ENCODE measurements around the gene TEX22. TPM values are rescaled to one million over a fixed set of nuclear protein-coding genes. Genes with fewer than 3 reads are reported as not detected.

The TEX22 gene
- total and polyA plus RNA-seq, 8 donors: 0.96 to 3.0 (median 1.5) TPM

GRCh38 chr14:105367116-105368031 lies 31.0 kb upstream of the TEX22 start:
- no peaks in the 10 kb centered on the region for H3K27me3 ChIP-seq
- H3K27ac ChIP-seq: no peak overlapping the region
- ATAC-seq: no peak
- H3K4me1 ChIP-seq: no peaks in the 10 kb centered on the region
- peaks cover 0 to 32% of the 10 kb centered on the region in 2 donors for H3K36me3 ChIP-seq
- no peak for TF ChIP-seq CTCF (IDR thresholded peaks at IDR 0.05)
- H3K9me3 ChIP-seq: no peaks in the 10 kb centered on the region
- H3K4me3 ChIP-seq: no peak overlapping the region
- intact Hi-C loops (cut with DNase I): no loop called here
- DNase-seq: peak in 1 of 4 donors; percentile 73

- ATAC-seq (no peak), DNase-seq (peak in 1 of 4 donors; percentile 65)
- intact Hi-C loops (cut with DNase I): no loop called here
- H3K9me3 ChIP-seq: no peaks in the 10 kb centered on the region
- TF ChIP-seq CTCF (IDR thresholded peaks at IDR 0.05): no peak
- no peaks in the 10 kb centered on the region for H3K4me1 ChIP-seq
- H3K36me3 ChIP-seq: peaks cover 0 to 32% of the 10 kb centered on the region in 2 donors
- no peaks in the 10 kb centered on the region for H3K27me3 ChIP-seq
- no peak overlapping the region for H3K27ac ChIP-seq
- H3K4me3 ChIP-seq: no peak overlapping the region
These were observed 30.3 kb upstream of the TEX22 start for GRCh38 chr14:105368032-105368417.

GRCh38 chr14:105368426-105368825 lies 29.9 kb upstream of the TEX22 start:
- no peak for ATAC-seq
- no peak overlapping the region for H3K27ac ChIP-seq
- no peak for TF ChIP-seq CTCF (IDR thresholded peaks at IDR 0.05)
- H3K4me1 ChIP-seq: no peaks in the 10 kb centered on the region
- intact Hi-C loops (cut with DNase I): no loop called here
- H3K4me3 ChIP-seq: no peak overlapping the region
- no peaks in the 10 kb centered on the region for H3K27me3 ChIP-seq
- DNase-seq: no peak
- H3K9me3 ChIP-seq: no peaks in the 10 kb centered on the region
- peaks cover 0 to 32% of the 10 kb centered on the region in 2 donors for H3K36me3 ChIP-seq

- TF ChIP-seq CTCF (IDR thresholded peaks at IDR 0.05): no peak
- Histone ChIP-seq H3K9me3 (no peaks in the 10 kb centered on the region), H3K4me1 (no peaks in the 10 kb centered on the region), H3K36me3 (peaks cover 0 to 32% of the 10 kb centered on the region in 2 donors), H3K4me3 (no peak overlapping the region), H3K27ac (no peak overlapping the region), H3K27me3 (no peaks in the 10 kb centered on the region)
- ATAC-seq: no peak
- intact Hi-C loops (cut with DNase I): no loop called here
- DNase-seq: peak in 1 of 4 donors; percentile 75
These were observed 29.3 kb upstream of the TEX22 start for GRCh38 chr14:105368910-105369652.

- DNase-seq (peak in 1 of 4 donors; percentile 75), ATAC-seq (no peak)
- Histone ChIP-seq H3K36me3 (peaks cover 0 to 32% of the 10 kb centered on the region in 2 donors), H3K27me3 (no peaks in the 10 kb centered on the region), H3K27ac (no peak overlapping the region), H3K4me1 (no peaks in the 10 kb centered on the region), H3K9me3 (no peaks in the 10 kb centered on the region), H3K4me3 (no peak overlapping the region)
- no peak for TF ChIP-seq CTCF (IDR thresholded peaks at IDR 0.05)
- intact Hi-C loops (cut with DNase I): loop anchor here in 1 of 2 donors (5.0 kb wide), 1 partner anchor 118 kb away; the partner anchor contains the start of gene CRIP1
These were observed 28.7 kb upstream of the TEX22 start for GRCh38 chr14:105369653-105370040.

All from left lung (tissue), 10 donors.